HG03196 (cell line): ENCODE data around the gene LRP4.
"Not testable (repeated sequence)": the region's sequence is repeated elsewhere in the genome, so short reads cannot be mapped to it uniquely, and the experiment has no call there.

Experiments used
- ATAC-seq: cut with Tn5 transposase; IDR thresholded peaks from one replicate; pipeline ENCODE4 v1.9.1; 2021; ENCODE audit not compliant: unreplicated experiment

The LRP4 gene

GRCh38 chr11:46928701-46929100 lies 10.4 kb upstream of the LRP4 start:
- not testable (repeated sequence) for ATAC-seq

- ATAC-seq: not testable (repeated sequence)
Measured at GRCh38 chr11:46927928-46928327, 9.6 kb upstream of the LRP4 start.

DNA sequence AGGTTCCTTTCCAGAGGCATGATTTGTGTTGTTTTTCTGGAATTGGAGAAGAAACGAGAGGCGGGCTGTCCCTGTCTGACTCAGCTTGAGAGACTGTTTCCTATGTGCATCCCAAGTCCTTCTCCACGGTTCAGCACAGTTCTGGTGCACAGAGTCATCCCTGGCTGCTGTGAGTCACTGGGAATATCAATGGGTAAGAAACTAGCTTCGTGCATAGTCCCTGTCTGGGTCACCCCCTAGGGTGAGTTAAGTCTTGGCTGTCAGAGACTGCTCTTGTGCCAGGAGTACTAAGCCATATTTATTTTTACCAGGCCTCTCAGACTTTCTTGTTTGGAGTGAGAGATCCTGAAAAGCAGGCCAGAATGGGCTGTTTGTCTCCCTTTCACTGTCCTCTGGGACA lies 2.4 kb upstream of the LRP4 start:
- no peak for ATAC-seq

DNA sequence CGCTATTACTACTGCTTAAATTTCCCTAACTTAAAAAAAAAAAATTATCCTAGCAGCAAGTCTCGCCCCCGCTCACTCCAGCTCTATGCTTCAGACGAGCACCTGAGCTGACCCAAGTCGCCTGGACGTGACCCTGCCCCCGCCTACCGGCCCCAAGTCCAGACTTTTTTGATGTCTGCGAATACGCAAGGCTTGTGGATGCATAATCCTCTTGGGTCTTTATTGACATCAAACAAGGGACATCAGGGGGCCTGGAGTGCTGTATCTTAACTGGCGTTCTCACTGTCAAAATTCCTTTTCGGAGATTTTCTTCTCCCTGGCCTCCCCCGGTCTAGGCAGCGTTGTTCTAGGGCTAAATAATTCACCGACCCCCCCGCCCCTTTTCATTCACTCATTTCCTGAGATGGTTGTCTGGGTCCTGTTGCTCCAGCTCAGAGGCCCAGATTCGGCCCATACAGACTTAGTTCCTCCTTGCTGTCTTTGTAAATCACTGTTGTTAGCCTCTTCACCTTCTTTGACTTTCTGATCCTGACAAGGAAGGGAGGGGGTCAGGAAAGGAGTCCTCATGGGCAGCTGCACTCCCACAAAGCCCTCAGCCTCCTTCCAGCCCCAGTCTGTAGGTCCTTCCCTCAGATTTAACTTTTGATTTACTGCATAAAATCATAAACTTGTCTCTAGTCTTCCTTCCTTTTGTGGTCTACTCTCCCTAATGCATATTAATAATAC lies 601 bp upstream of the LRP4 start:
- ATAC-seq: no peak

- no peak for ATAC-seq
Measured at GRCh38 chr11:46917762-46918082, 628 bp downstream of the LRP4 start.

DNA sequence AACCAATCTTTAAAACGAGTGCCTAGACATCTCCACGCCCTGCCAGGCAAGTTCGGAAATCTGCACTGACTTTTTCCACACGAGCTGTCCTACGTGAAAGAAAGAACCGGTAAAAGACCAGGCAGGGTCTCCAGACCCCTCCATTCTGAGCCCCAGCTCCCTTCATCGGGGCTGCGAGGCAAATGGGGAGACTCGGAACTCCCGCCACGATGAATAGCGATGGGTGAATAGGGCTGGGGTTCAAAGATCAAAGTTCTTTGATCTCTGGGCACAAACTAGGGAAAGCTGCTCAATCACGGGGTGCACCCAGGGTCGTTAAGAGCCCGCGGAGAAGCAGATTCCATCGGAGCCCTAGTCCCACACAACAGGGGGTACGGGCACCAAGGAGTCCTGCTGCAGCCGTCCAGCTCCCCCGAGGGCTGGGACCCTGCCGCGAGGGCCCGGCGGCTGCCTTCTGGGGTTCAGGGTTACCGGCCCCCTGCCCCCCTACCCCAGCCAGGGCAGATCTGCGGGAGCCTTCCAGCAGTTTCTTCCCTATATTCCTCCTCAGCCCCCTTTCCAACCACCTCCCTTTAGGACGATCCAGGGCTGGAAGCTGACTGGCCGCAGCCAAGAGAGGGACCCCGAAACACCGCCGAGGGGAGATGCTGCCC lies 1.1 kb downstream of the LRP4 start:
- no peak for ATAC-seq

- ATAC-seq: no peak
Measured at GRCh38 chr11:46916286-46917108, 1.9 kb downstream of the LRP4 start.

GRCh38 chr11:46914910-46915309 lies 3.4 kb downstream of the LRP4 start:
- ATAC-seq: no peak

- no peak for ATAC-seq
Measured at GRCh38 chr11:46914363-46914762, 4.0 kb downstream of the LRP4 start.

DNA sequence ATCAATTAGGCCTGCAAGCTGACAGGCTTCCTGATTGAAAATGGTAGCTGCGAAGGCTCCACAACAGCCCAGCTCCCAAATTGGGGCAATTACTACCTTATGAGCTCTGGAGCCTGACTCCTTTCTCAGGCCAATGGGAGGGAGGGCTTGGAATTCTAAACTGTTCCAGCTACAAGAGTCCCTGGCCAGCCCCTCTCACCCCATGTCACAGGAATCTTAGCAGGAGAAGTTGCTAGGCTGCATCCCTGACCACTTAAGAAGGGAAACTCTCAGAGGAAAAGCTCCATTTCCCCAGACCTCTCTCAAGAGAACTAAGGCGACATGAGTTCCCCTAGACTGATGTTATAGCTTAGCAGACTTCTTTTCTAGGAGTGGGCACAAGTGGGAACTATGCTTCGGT lies 4.9 kb downstream of the LRP4 start:
- no peak for ATAC-seq

- no peak for ATAC-seq
Measured at GRCh38 chr11:46912526-46913150, 5.7 kb downstream of the LRP4 start.

DNA sequence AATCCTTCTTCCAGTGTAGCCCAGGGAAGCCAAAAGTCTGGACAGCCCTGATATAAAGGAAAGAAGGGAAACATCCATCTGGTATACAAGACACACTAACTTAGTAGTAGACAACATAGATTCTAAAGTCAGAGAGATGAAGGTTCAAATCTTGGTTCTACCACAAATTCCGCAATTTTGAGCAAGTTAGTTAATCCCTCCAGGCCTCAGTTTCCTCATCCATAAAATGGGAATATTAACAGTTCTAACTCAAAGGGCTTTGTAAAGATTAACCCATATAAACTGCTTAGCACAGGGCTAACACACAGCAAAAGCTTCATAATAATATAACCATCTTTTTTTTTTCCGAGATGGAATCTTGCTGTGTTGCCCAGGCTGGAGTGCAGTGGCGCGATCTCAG lies 10.7 kb downstream of the LRP4 start:
- no peak for ATAC-seq

- ATAC-seq: no peak
Measured at GRCh38 chr11:46906609-46907041, 11.7 kb downstream of the LRP4 start.

DNA sequence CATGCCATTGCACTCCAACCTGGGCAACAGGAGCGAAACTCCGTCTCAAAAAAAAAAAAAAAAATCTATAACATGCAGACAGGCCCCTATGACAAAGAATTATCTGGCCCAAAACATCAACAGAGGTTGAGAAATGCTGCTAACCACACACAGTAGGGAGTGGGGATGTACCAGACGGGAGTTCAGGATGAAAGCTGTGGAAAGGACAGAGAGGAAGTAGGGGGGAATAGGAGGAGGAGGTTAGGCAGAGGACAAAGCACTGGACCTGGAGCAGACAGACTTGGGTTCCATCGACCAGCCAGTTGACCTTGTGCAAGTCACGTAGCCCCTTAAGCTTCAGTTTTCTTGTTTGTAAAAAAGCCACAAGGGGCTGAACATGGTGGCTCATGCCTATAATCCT lies 12.5 kb downstream of the LRP4 start:
- no peak for ATAC-seq

DNA sequence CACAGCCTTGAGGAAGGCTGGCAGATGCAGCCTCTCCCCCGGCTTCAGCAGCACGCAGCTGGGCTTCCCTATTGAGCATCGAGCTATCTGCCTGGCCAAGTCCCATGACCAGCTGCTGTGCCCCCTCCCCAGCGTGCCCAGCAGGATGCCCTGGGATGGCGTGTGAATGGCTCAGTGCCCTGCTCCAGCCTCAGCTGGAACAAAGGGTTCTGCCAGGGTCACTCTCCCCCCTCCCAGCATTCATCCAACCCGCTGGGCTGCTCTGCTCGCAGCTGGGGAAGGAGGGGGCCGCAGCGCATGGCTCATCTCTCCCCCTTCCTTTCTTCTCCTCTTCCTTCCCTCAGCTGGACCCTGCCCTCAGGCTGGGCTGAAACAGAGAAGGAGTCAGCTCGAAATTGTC lies 14.5 kb downstream of the LRP4 start:
- no peak for ATAC-seq

DNA sequence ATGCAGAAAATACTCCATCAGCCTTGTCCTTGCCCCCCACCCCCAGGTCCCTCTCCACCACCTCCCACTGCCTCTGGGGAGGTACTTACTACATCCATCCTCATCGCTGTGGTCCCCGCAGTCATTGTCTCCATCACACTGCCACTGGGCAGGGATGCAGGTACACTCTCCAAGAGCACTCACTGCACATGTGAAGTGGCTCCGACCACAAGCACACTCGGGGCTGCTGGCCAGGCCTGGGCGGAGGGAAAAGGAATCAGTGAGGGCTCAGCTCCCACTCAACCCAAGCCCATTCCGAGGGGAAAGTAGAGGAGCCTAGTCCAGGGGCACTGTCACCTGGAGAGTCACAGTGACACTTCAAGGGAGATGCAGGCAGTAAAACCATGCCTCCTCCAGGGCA lies 15.7 kb downstream of the LRP4 start:
- ATAC-seq: no peak

- ATAC-seq: no peak
Measured at GRCh38 chr11:46901156-46901555, 17.2 kb downstream of the LRP4 start.

GRCh38 chr11:46900091-46900746 lies 18.1 kb downstream of the LRP4 start:
- ATAC-seq: no peak

DNA sequence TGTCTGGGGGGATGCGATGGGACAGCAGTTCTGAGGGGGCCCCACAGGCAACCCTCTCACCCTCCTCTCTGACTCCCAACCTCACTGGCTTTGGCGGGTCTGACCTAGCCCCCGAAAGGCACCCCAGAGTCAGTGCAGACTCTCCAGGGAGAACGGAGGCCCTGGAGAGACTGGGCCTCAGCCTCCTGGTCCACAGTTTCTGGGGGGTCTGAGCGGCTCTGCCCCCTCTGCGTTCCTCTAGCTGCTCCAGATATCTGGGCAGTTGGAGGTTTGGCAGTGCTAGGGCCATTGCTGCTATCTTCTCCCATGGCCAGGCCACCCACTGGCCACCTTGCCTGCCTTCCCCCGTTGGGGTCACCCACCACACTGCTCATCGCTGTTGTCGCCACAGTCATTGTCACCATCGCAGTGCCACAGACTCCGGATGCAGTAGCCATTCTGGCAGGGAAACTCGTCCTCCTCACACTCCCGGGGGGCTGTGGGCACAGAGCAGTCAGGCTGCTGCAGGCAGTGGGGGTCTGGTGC lies 18.8 kb downstream of the LRP4 start:
- no peak for ATAC-seq

GRCh38 chr11:46898396-46899095 lies 19.8 kb downstream of the LRP4 start:
- ATAC-seq: no peak
